ENCODE data around the gene NCEH1. TPM values are rescaled to one million over a fixed set of nuclear protein-coding genes. Genes with fewer than 3 reads are reported as not detected.
A peak's percentile ranks its signal among the peaks of the same experiment; 100 is the strongest.

NCEH1 gene
- total and polyA plus RNA-seq, 4 donors, result 1.1 to 32.3 (median 2.5) TPM

DNA sequence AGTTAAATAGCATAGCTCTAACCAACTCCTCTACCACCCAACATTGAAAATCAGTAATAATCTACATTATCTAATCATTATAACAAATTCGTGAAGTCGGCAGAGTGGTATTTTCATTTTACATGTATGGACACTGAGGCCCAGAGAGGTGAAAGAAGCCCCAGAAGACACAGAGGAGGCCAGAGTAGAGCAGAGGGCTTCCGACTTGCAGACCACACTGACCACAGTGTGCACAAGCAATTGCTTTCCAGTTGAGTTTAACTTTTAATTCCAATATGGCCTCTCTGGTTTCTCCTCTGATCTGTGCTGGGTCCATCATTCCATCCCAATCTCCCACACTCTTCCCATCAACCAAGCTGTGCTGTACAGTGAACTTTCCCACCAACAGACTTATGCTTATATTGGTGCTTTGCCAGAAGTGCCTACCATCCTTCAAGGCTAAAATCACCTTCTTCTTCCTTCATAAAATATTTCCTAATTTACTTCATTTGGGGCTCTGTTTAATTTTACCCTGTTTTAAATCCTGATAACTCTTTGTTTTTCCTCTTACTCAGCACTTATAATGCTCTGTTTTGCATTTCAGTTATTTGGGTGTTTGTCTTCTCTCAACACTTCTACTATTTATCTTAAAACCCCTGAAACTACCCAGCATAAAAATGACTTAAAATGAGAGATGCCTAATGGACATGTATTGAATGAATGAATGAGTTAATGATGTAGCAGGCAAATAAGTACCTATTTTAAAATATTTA lies 105.8 kb downstream of the NCEH1 start (continued):
- TF ChIP-seq, protein P1, sequence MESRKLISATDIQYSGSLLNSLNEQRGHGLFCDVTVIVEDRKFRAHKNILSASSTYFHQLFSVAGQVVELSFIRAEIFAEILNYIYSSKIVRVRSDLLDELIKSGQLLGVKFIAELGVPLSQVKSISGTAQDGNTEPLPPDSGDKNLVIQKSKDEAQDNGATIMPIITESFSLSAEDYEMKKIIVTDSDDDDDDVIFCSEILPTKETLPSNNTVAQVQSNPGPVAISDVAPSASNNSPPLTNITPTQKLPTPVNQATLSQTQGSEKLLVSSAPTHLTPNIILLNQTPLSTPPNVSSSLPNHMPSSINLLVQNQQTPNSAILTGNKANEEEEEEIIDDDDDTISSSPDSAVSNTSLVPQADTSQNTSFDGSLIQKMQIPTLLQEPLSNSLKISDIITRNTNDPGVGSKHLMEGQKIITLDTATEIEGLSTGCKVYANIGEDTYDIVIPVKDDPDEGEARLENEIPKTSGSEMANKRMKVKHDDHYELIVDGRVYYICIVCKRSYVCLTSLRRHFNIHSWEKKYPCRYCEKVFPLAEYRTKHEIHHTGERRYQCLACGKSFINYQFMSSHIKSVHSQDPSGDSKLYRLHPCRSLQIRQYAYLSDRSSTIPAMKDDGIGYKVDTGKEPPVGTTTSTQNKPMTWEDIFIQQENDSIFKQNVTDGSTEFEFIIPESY (IDR thresholded peaks at IDR 0.05), result no peak
- TF ChIP-seq FOXA2 (IDR thresholded peaks at IDR 0.05), result no peak

DNA sequence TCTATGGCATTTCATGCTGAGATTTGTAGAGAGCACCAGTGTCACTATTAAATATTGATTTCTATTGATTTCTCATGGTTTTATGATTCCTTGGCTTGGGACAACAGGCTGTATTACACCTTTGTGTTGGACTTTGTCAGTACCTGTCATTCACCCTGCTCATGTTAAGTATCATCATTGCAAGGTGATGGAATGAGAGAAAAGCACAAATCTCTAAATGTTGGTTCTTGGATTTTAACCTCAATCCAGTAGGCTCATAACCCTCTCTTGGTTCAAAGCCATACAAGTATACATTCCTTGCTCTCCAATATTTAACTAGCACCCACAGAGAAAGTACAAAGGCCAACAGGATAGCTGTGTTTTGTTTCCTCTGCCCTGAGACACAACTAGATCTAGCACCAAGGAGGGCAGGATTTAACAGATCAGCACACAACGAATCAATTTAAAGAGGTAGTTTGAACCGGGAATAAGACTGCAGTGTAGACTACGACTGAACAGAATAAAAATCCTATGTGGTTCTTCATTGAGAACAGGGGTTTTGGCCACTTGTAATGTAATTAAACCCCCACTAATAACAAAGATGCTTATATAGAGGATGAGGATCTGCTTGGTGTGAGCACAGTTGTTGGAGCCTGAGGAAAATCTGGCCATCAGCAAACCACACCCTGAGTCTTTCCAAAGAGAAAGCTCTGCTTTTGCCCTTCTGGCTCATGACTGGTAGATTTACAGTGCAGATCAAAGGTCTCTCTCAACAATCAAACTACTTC lies 109.6 kb downstream of the NCEH1 start:
- no peak for DNase-seq (ENCODE audit: low spot score)
- TF ChIP-seq RXRA (IDR thresholded peaks at IDR 0.05) (peak; percentile 28 to 34), EGR1 (IDR thresholded peaks at IDR 0.05; ENCODE audit: low read depth in 2 of 2) (no peak), HNF4A (conservative IDR thresholded peaks at IDR 0.05) (peak; percentile 64 to 81), FOXA1 (IDR thresholded peaks at IDR 0.05) (no peak), SP1 (IDR thresholded peaks at IDR 0.05) (peak; percentile 83), JUND (IDR thresholded peaks at IDR 0.05) (peak in 1 of 2 donors; percentile 31), HNF4G (IDR thresholded peaks at IDR 0.05) (peak; percentile 69), YY1 (IDR thresholded peaks at IDR 0.05) (no peak)
- TF ChIP-seq, protein P2, sequence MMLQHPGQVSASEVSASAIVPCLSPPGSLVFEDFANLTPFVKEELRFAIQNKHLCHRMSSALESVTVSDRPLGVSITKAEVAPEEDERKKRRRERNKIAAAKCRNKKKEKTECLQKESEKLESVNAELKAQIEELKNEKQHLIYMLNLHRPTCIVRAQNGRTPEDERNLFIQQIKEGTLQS (IDR thresholded peaks at IDR 0.05), result no peak
- TF ChIP-seq, protein P3, sequence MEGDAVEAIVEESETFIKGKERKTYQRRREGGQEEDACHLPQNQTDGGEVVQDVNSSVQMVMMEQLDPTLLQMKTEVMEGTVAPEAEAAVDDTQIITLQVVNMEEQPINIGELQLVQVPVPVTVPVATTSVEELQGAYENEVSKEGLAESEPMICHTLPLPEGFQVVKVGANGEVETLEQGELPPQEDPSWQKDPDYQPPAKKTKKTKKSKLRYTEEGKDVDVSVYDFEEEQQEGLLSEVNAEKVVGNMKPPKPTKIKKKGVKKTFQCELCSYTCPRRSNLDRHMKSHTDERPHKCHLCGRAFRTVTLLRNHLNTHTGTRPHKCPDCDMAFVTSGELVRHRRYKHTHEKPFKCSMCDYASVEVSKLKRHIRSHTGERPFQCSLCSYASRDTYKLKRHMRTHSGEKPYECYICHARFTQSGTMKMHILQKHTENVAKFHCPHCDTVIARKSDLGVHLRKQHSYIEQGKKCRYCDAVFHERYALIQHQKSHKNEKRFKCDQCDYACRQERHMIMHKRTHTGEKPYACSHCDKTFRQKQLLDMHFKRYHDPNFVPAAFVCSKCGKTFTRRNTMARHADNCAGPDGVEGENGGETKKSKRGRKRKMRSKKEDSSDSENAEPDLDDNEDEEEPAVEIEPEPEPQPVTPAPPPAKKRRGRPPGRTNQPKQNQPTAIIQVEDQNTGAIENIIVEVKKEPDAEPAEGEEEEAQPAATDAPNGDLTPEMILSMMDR (IDR thresholded peaks at IDR 0.05; ENCODE audit: low read depth, low read length, missing input control), result no peak
- TF ChIP-seq, protein P4, sequence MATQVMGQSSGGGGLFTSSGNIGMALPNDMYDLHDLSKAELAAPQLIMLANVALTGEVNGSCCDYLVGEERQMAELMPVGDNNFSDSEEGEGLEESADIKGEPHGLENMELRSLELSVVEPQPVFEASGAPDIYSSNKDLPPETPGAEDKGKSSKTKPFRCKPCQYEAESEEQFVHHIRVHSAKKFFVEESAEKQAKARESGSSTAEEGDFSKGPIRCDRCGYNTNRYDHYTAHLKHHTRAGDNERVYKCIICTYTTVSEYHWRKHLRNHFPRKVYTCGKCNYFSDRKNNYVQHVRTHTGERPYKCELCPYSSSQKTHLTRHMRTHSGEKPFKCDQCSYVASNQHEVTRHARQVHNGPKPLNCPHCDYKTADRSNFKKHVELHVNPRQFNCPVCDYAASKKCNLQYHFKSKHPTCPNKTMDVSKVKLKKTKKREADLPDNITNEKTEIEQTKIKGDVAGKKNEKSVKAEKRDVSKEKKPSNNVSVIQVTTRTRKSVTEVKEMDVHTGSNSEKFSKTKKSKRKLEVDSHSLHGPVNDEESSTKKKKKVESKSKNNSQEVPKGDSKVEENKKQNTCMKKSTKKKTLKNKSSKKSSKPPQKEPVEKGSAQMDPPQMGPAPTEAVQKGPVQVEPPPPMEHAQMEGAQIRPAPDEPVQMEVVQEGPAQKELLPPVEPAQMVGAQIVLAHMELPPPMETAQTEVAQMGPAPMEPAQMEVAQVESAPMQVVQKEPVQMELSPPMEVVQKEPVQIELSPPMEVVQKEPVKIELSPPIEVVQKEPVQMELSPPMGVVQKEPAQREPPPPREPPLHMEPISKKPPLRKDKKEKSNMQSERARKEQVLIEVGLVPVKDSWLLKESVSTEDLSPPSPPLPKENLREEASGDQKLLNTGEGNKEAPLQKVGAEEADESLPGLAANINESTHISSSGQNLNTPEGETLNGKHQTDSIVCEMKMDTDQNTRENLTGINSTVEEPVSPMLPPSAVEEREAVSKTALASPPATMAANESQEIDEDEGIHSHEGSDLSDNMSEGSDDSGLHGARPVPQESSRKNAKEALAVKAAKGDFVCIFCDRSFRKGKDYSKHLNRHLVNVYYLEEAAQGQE (IDR thresholded peaks at IDR 0.05), result peak; percentile 31
- TF ChIP-seq, protein P5, sequence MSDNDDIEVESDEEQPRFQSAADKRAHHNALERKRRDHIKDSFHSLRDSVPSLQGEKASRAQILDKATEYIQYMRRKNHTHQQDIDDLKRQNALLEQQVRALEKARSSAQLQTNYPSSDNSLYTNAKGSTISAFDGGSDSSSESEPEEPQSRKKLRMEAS (IDR thresholded peaks at IDR 0.05), result no peak
- TF ChIP-seq, protein P1 (IDR thresholded peaks at IDR 0.05), result no peak
- H3K27me3 ChIP-seq (ENCODE audit: control insufficient read depth in 4 of 4, insufficient read depth in 4 of 4, low read length in 3 of 4), result no peaks in the 10 kb centered on the region
- 31% methylated on average over 3 of the region's 3 CpGs for WGBS
- H3K27ac ChIP-seq (ENCODE audit: low read depth in 1 of 2, low read length in 2 of 2), result peak overlapping the region; percentile 36 to 50
- H3K9me3 ChIP-seq (ENCODE audit: control insufficient read depth in 4 of 4, low read length in 3 of 4), result no peaks in the 10 kb centered on the region
- H3K36me3 ChIP-seq (ENCODE audit: control insufficient read depth in 4 of 4, insufficient read depth in 3 of 4, low read depth in 1 of 4, low read length in 3 of 4), result no peaks in the 10 kb centered on the region
- peaks cover 3 to 23% (median 17%) of the 10 kb centered on the region in 4 donors for H3K4me1 ChIP-seq (ENCODE audit: control insufficient read depth in 4 of 4, insufficient read depth in 4 of 4, low read length in 3 of 4)
- peak overlapping the region in 1 of 2 donors; percentile 63 for H3K9ac ChIP-seq (ENCODE audit: low read depth in 1 of 2, low read length in 2 of 2)
- no peak overlapping the region for H3K4me3 ChIP-seq (ENCODE audit: low read depth in 1 of 3, low read length in 3 of 3)

All from liver (tissue), 9 donors.